Peyer's patch (tissue), 4 donors: ENCODE measurements around the gene RBBP8NL.

Source experiments
- CTCF ChIP-seq, 6 experiments: fragments of 450-650 bp in 4 of 6; fragments of 200-600 bp in 2 of 6; sonication (generic) in 1 of 6; IDR thresholded peaks; one replicate each; pipeline ENCODE4 v1.5.1; 2017 to 2019; ENCODE audit warnings: antibody characterized with exemption in 6 of 6, mild to moderate bottlenecking in 3 of 6, moderate library complexity in 1 of 6
- POLR2A ChIP-seq, 2 donors: fragments of 450-650 bp; IDR thresholded peaks; one replicate each; pipeline ENCODE4 v1.5.1; 2017; ENCODE audit warnings: antibody characterized with exemption in 2 of 2, mild to moderate bottlenecking in 2 of 2, moderate library complexity in 2 of 2

- TF ChIP-seq CTCF (IDR thresholded peaks at IDR 0.05), result no peak
- no peak for TF ChIP-seq POLR2A (IDR thresholded peaks at IDR 0.05)
Measured at GRCh38 chr20:62387219-62387913, 40.0 kb downstream of the RBBP8NL start.
